PC-3 (cell line): ENCODE results near the gene LMBR1. TPM values are rescaled to one million over a fixed set of nuclear protein-coding genes. Genes with fewer than 3 reads are reported as not detected.
"Not testable (repeated sequence)": the region's sequence is repeated elsewhere in the genome, so short reads cannot be mapped to it uniquely, and the experiment has no call there.

Source experiments
- ATAC-seq: fragments of 200-7000 bp; cut with Tn5 transposase; 2 replicates; pipeline ENCODE4 v1.9.1; 2020; ENCODE audit warnings: mild to moderate bottlenecking, moderate library complexity
- BruUV-seq: library from RNA; stranded (reverse); fragments of 400-500 nt; replicated peaks from 2 replicates; lab custom pipeline; 2021; lab: Mats Ljungman, UMichigan
- CTCF ChIA-PET: fragments of 300-600 bp; sonication (Branson Sonifier 250); formaldehyde crosslinking; loops from one replicate; lab custom pipeline; 2022; ENCODE audit warnings: antibody characterized with exemption; lab: Charles Lee
- POLR2A ChIA-PET: fragments of 300-600 bp; sonication (Branson Sonifier 250); formaldehyde crosslinking; loops from one replicate; lab custom pipeline; 2022; ENCODE audit warnings: antibody characterized with exemption; ENCODE audit not compliant: unreplicated experiment; lab: Charles Lee
- DNase-seq: peaks from one replicate; pipeline ENCODE4 v3.0.0-alpha.2; 2015
- H2AFZ ChIP-seq: fragments of 300-600 bp; sonication (generic); 2 replicates; pipeline ENCODE4 v1.6.0; 2016; ENCODE audit warnings: antibody characterized with exemption, low read length
- H3F3A ChIP-seq: fragments of 300-600 bp; sonication (generic); one replicate; pipeline ENCODE4 v1.6.0; 2017; ENCODE audit warnings: antibody characterized with exemption, low read length, control low read depth, mild to moderate bottlenecking; ENCODE audit not compliant: unreplicated experiment
- H3K27ac ChIP-seq: fragments of 300-600 bp; sonication (generic); 2 replicates; pipeline ENCODE4 v1.5.1; 2016; ENCODE audit warnings: mild to moderate bottlenecking, low read length
- H3K27me3 ChIP-seq: fragments of 300-600 bp; sonication (generic); 2 replicates; pipeline ENCODE4 v1.6.1; 2016; ENCODE audit warnings: low read length, mixed read lengths
- H3K36me3 ChIP-seq: fragments of 300-600 bp; sonication (generic); 2 replicates; pipeline ENCODE4 v1.6.1; 2016; ENCODE audit warnings: low read depth, mixed run types, low read length, mixed read lengths
- H3K4me1 ChIP-seq: fragments of 300-600 bp; sonication (generic); 2 replicates; pipeline ENCODE4 v1.5.1; 2016; ENCODE audit warnings: low read length; ENCODE audit not compliant: insufficient read depth
- H3K4me2 ChIP-seq: fragments of 300-600 bp; sonication (generic); 2 replicates; pipeline ENCODE4 v1.6.0; 2016; ENCODE audit warnings: low read length
- H3K4me3 ChIP-seq: fragments of 300-600 bp; sonication (generic); 2 replicates; pipeline ENCODE4 v1.5.1; 2016; ENCODE audit warnings: mild to moderate bottlenecking, low read length, mixed read lengths
- H3K79me2 ChIP-seq: fragments of 300-600 bp; sonication (generic); 2 replicates; pipeline ENCODE4 v1.6.1; 2017; ENCODE audit warnings: low read length, mixed read lengths
- H3K9ac ChIP-seq: fragments of 300-600 bp; sonication (generic); 2 replicates; pipeline ENCODE4 v1.6.0; 2016; ENCODE audit warnings: mild to moderate bottlenecking, low read length
- H3K9me2 ChIP-seq: fragments of 300-600 bp; sonication (generic); replicated peaks from 2 replicates; pipeline ENCODE4 v1.6.1; 2016; ENCODE audit warnings: mixed run types, low read length, mixed read lengths
- H3K9me3 ChIP-seq: fragments of 300-600 bp; sonication (generic); 2 replicates; pipeline ENCODE4 v1.6.1; 2016; ENCODE audit warnings: low read length, mixed read lengths
- H4K20me1 ChIP-seq: fragments of 300-600 bp; sonication (generic); 2 replicates; pipeline ENCODE4 v1.6.1; 2016; ENCODE audit warnings: low read length, mixed read lengths
- CTCF ChIP-seq: fragments of 300-600 bp; sonication (generic); conservative IDR thresholded peaks from 2 replicates; pipeline ENCODE4 v1.5.1; 2017; ENCODE audit warnings: antibody characterized with exemption, low read depth, mild to moderate bottlenecking, low read length
- EZH2 ChIP-seq: fragments of 300-600 bp; sonication (generic); IDR thresholded peaks from one replicate; pipeline ENCODE4 v1.6.1; 2017; ENCODE audit warnings: antibody characterized with exemption, mild to moderate bottlenecking, low read length; ENCODE audit not compliant: unreplicated experiment
- EZH2phosphoT487 ChIP-seq: fragments of 300-600 bp; sonication (generic); IDR thresholded peaks from 2 replicates; pipeline ENCODE4 v1.6.1; 2018; ENCODE audit warnings: mild to moderate bottlenecking, antibody characterized with exemption, low read length, borderline replicate concordance
- intact Hi-C: fragments of 100-400 bp; cut with micrococcal nuclease; formaldehyde crosslinking; loops from 2 replicates; pipeline ENCODE4 v1.9.0; 2023
- total RNA-seq: library from RNA; depleted of rRNA; stranded (reverse); fragments of >200 nt; gene quantifications from 2 replicates; pipeline ENCODE4 v1.2.3, GENCODE V29; 2014

The LMBR1 gene
- total RNA-seq, 1 experiment from 2014 or later, result 61.7 TPM

- H3K4me3 ChIP-seq, H3K27ac ChIP-seq, intact Hi-C loops, H3F3A ChIP-seq, CTCF ChIA-PET, H3K27me3 ChIP-seq, H3K4me1 ChIP-seq, H3K9ac ChIP-seq, H4K20me1 ChIP-seq, H3K79me2 ChIP-seq, H3K9me2 ChIP-seq, H3K36me3 ChIP-seq, H3K9me3 ChIP-seq, DNase-seq, H2AFZ ChIP-seq, POLR2A ChIA-PET, BruUV-seq, ATAC-seq, H3K4me2 ChIP-seq: not testable (repeated sequence)
Observed at GRCh38 chr7:156698512-156698911, 194.5 kb downstream of the LMBR1 start.

GRCh38 chr7:156697283-156697682, 195.7 kb downstream of the LMBR1 start:
- BruUV-seq, H3F3A ChIP-seq, H3K9me3 ChIP-seq, H3K4me3 ChIP-seq, DNase-seq, H4K20me1 ChIP-seq, ATAC-seq, H2AFZ ChIP-seq, H3K36me3 ChIP-seq, H3K79me2 ChIP-seq, H3K4me2 ChIP-seq, H3K27ac ChIP-seq, H3K9ac ChIP-seq, POLR2A ChIA-PET, intact Hi-C loops, H3K27me3 ChIP-seq, CTCF ChIA-PET, H3K9me2 ChIP-seq, H3K4me1 ChIP-seq: not testable (repeated sequence)

- ATAC-seq (peak; percentile 57), DNase-seq (no peak)
- CTCF ChIA-PET, result no interaction called here
- Histone ChIP-seq H2AFZ (no peak overlapping the region), H3K27ac (no peak overlapping the region), H3K36me3 (no peaks in the 10 kb centered on the region), H3K9ac (no peak overlapping the region), H3K79me2 (no peaks in the 10 kb centered on the region), H3K4me3 (no peak overlapping the region), H4K20me1 (no peaks in the 10 kb centered on the region), H3K4me2 (no peak overlapping the region), H3K9me3 (no peaks in the 10 kb centered on the region), H3K27me3 (no peaks in the 10 kb centered on the region), H3K4me1 (no peaks in the 10 kb centered on the region), H3K9me2 (no peaks in the 10 kb centered on the region), H3F3A (no peaks in the 10 kb centered on the region)
- TF ChIP-seq EZH2 (no peak), CTCF (no peak), EZH2phosphoT487 (no peak)
- no TSS peak for BruUV-seq
- intact Hi-C loops, result loop anchor here (2.0 kb wide), 2 partner anchors 31 to 57 kb away; no protein-coding TSS in a partner anchor
- POLR2A ChIA-PET, result interaction anchor here (0.6 kb wide), 1 partner anchor 52 kb away, joined by 3 read pairs; no protein-coding TSS in a partner anchor
Observed at GRCh38 chr7:156693627-156694026, 199.4 kb downstream of the LMBR1 start.

GRCh38 chr7:156692849-156693248, 200.1 kb downstream of the LMBR1 start:
- no TSS peak for BruUV-seq
- Histone ChIP-seq H3K9me3 (no peaks in the 10 kb centered on the region), H3K9ac (no peak overlapping the region), H3K79me2 (no peaks in the 10 kb centered on the region), H3F3A (no peaks in the 10 kb centered on the region), H2AFZ (no peak overlapping the region), H3K27me3 (no peaks in the 10 kb centered on the region), H4K20me1 (no peaks in the 10 kb centered on the region), H3K27ac (no peak overlapping the region), H3K4me1 (no peaks in the 10 kb centered on the region), H3K4me2 (no peak overlapping the region), H3K4me3 (no peak overlapping the region), H3K36me3 (no peaks in the 10 kb centered on the region), H3K9me2 (no peaks in the 10 kb centered on the region)
- DNase-seq (no peak), ATAC-seq (no peak)
- no peak for TF ChIP-seq EZH2phosphoT487
- TF ChIP-seq CTCF, result no peak
- no peak for TF ChIP-seq EZH2
- CTCF ChIA-PET, result no interaction called here
- intact Hi-C loops, result loop anchor here (2.0 kb wide), 2 partner anchors 32 to 58 kb away; no protein-coding TSS in a partner anchor
- POLR2A ChIA-PET, result no interaction called here
